Fibroblast of villous mesenchyme (primary cell): Measurements from ENCODE around the gene PMS1. TPM values are rescaled to one million over a fixed set of nuclear protein-coding genes. Genes with fewer than 3 reads are reported as not detected.

Experiments
- DNase-seq: peaks from one replicate; pipeline ENCODE4 v3.0.0-alpha.2; 2010; ENCODE audit warnings: low read depth
- H3K4me3 ChIP-seq: 2 replicates; pipeline ENCODE4 v1.5.1; 2011; ENCODE audit warnings: low read depth, mild to moderate bottlenecking, low read length
- CTCF ChIP-seq: IDR thresholded peaks from 2 replicates; pipeline ENCODE4 v1.5.1; 2012; ENCODE audit warnings: low read depth, mild to moderate bottlenecking, low read length; ENCODE audit not compliant: insufficient read depth
- total RNA-seq: library from RNA; depleted of rRNA; stranded (reverse); fragments of >200 nt; gene quantifications from 2 replicates; pipeline ENCODE4 v1.2.3, GENCODE V29; 2012

Gene PMS1
- total RNA-seq, 1 donor: 40.2 TPM

GRCh38 chr2:189862751-189863150, 78.5 kb downstream of the PMS1 start:
- no peak overlapping the region for H3K4me3 ChIP-seq
- TF ChIP-seq CTCF: no peak
- peak; percentile 17 for DNase-seq

- TF ChIP-seq CTCF: no peak
- H3K4me3 ChIP-seq: no peak overlapping the region
- DNase-seq: no peak
Measured at GRCh38 chr2:189865826-189866225, 81.6 kb downstream of the PMS1 start.

- no peak for TF ChIP-seq CTCF
- DNase-seq: no peak
- no peak overlapping the region for H3K4me3 ChIP-seq
Measured at GRCh38 chr2:189866296-189866695, 82.0 kb downstream of the PMS1 start.

- no peak overlapping the region for H3K4me3 ChIP-seq
- no peak for TF ChIP-seq CTCF
- DNase-seq: no peak
Measured at GRCh38 chr2:189868896-189869295, 84.6 kb downstream of the PMS1 start.

GRCh38 chr2:189870381-189871085, 86.3 kb downstream of the PMS1 start:
- no peak for TF ChIP-seq CTCF
- DNase-seq: no peak
- no peak overlapping the region for H3K4me3 ChIP-seq

- no peak overlapping the region for H3K4me3 ChIP-seq
- no peak for TF ChIP-seq CTCF
- DNase-seq: no peak
Measured at GRCh38 chr2:189873696-189874095, 89.4 kb downstream of the PMS1 start.
